Progenitor cell of endocrine pancreas (in vitro differentiated cells): ENCODE results near the gene NAV2. TPM values are rescaled to one million over a fixed set of nuclear protein-coding genes. Genes with fewer than 3 reads are reported as not detected.

ENCODE experiments used
- DNase-seq: peaks from one replicate; pipeline ENCODE4 v3.0.0; 2021; ENCODE audit warnings: low spot score; ENCODE audit not compliant: unreplicated experiment
- H3K27ac Mint-ChIP-seq: 2 replicates; pipeline ENCODE4 v1.8.0; 2021; ENCODE audit warnings: mild to moderate bottlenecking, moderate library complexity, mixed read lengths
- H3K27me3 Mint-ChIP-seq: 2 replicates; pipeline ENCODE4 v1.8.0; 2021; ENCODE audit warnings: mixed read lengths
- H3K36me3 Mint-ChIP-seq: 2 replicates; pipeline ENCODE4 v1.8.0; 2022; ENCODE audit warnings: mixed read lengths; ENCODE audit not compliant: insufficient read depth
- H3K4me1 Mint-ChIP-seq: 2 replicates; pipeline ENCODE4 v1.8.0; 2021; ENCODE audit warnings: low read depth, mixed read lengths
- H3K4me3 Mint-ChIP-seq: 2 replicates; pipeline ENCODE4 v1.8.0; 2021; ENCODE audit warnings: low read depth, mild to moderate bottlenecking, moderate library complexity, mixed read lengths
- H3K9me3 Mint-ChIP-seq: 2 replicates; pipeline ENCODE4 v1.8.0; 2021; ENCODE audit warnings: low read depth, mixed read lengths
- CTCF ChIP-seq: fragments of 200-600 bp; sonication (generic); IDR thresholded peaks from one replicate; pipeline ENCODE4 v1.5.0; 2021; ENCODE audit warnings: antibody characterized with exemption, mild to moderate bottlenecking; ENCODE audit not compliant: unreplicated experiment
- total RNA-seq: library from RNA; stranded (reverse); gene quantifications from 2 replicates; pipeline ENCODE4 v1.2.1, GENCODE V29; 2021

NAV2 gene
- total RNA-seq, 1 donor from 2014 or later = 88.3 TPM

- Mint-ChIP-seq H3K36me3 (peaks cover 1% of the 10 kb centered on the region), H3K27ac (no peak overlapping the region), H3K4me1 (peaks cover under 1% of the 10 kb centered on the region), H3K9me3 (no peaks in the 10 kb centered on the region), H3K27me3 (no peaks in the 10 kb centered on the region), H3K4me3 (no peak overlapping the region)
- no peak for TF ChIP-seq CTCF
- DNase-seq = no peak
Observed at GRCh38 chr11:19869946-19870589, 157.4 kb downstream of the NAV2 start.

DNA sequence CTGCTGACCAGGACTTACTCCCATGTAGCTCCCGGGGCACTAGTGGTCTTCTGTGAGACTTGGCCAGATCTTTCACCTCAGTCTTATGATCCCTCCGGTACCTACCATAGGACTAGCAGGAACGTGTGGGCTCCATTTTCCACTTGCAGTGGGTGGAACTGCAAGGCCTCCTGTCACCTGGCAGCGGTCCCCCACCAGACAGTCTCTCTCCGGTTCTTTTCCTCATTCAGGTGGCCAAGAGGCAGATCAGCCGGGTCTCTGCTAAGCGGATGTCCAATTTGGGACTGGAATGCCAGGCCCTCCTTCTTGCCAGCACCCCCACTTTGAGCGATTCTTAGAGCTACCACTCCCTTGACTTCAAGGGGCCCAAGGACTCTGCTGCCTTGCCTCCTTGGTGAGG, 158.9 kb downstream of the NAV2 start:
- Mint-ChIP-seq H3K36me3 (peaks cover 1% of the 10 kb centered on the region), H3K4me1 (no peaks in the 10 kb centered on the region), H3K27me3 (no peaks in the 10 kb centered on the region), H3K4me3 (no peak overlapping the region), H3K27ac (no peak overlapping the region), H3K9me3 (no peaks in the 10 kb centered on the region)
- TF ChIP-seq CTCF = no peak
- no peak for DNase-seq

DNA sequence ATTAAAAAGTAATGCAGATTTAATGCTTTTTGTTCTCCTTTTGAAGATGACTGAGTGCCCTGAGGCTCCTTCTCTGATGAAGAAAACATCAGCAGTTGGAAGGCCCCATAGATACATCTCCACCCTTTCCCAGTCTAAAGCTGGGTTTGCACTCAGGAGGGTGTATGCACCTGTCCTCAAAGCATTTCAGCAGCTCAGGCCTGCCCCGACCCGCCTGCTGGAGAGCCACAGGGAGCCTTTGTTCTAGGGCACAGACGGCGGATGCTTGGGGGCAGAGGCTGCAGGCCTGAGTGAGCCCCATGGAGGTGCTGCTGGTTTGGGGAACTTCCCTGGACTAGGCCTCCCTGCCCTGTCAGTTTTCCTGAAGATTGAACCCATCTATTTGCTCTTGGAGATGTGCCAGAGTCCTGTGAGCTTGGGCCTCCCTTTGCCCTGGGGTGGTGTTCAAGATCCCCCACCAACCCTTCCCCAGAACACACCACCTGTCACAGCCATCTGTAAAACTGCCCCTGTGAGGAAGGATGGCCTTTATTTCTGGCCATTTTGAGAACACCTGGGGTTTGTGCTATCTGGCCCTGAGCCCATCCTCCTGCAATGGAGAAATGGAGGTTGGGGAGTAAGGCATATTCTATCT, 160.0 kb downstream of the NAV2 start:
- Mint-ChIP-seq H3K27me3 (no peaks in the 10 kb centered on the region), H3K9me3 (no peaks in the 10 kb centered on the region), H3K27ac (peak overlapping the region; percentile 79), H3K4me3 (no peak overlapping the region), H3K36me3 (peaks cover 1% of the 10 kb centered on the region), H3K4me1 (no peaks in the 10 kb centered on the region)
- DNase-seq = no peak
- TF ChIP-seq CTCF = no peak

DNA sequence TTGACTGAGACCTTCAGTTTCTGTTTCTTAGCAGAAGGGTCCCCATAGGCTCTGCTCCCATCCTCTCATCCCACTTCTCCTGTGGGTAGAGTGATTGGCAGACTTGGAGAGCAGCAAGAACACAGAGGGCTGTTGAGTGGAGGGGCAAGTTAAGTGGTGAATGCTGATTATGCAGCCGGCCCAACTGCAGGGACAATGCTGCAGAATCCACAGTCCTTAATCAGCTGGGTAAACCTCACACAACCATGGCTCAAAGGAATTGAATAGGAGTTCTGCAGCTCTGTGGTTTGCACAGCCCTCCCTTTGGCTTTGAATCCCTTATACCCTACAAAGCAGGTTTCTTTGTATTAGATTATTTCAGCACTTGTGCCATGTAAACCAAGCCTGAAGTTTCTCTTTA, 161.1 kb downstream of the NAV2 start:
- peaks cover 1% of the 10 kb centered on the region for H3K36me3 Mint-ChIP-seq
- no peak overlapping the region for H3K27ac Mint-ChIP-seq

GRCh38 chr11:19874266-19874665, 161.6 kb downstream of the NAV2 start:
- H3K36me3 Mint-ChIP-seq = peaks cover 1% of the 10 kb centered on the region

More for the DNA sequence above, 161.1 kb downstream of the NAV2 start:
- no peak for DNase-seq
- H3K4me1 Mint-ChIP-seq = no peaks in the 10 kb centered on the region
- H3K27me3 Mint-ChIP-seq = no peaks in the 10 kb centered on the region
- H3K9me3 Mint-ChIP-seq = no peaks in the 10 kb centered on the region
- H3K4me3 Mint-ChIP-seq = no peak overlapping the region
- no peak for TF ChIP-seq CTCF

More at GRCh38 chr11:19874266-19874665, 161.6 kb downstream of the NAV2 start:
- Mint-ChIP-seq H3K27me3 (no peaks in the 10 kb centered on the region), H3K4me3 (no peak overlapping the region), H3K27ac (no peak overlapping the region), H3K4me1 (no peaks in the 10 kb centered on the region), H3K9me3 (no peaks in the 10 kb centered on the region)
- DNase-seq = no peak
- TF ChIP-seq CTCF = no peak
